ENCODE data around the gene FHIT.

FHIT gene

DNA sequence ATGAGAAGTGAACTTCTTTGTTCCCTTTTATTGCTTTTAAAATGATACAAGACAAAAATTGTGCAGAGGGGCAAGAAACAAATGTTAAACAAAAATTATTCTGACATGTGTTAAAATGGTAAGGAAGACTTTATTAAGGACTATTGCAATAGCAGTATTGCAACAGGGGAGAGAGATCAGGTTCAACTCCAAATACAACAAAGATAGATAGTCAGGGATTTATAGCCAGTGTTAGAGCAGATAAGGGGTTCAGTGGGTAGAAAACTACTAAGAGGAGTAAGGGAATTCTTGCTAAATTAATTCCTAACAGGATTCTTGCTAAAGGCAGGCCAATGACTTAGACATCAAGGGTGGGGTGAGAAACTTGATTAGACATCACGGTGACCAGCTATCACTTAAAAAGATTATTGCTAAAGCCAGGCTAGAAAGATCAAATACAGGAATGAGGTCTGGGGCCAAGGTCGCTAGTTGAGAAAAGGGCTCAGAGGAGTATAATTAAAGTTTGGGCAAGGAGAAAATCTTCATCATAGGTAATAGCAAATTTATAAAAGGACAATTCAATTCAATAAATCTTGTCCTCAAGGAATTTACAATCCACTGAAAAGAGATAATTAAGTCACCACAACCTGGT lies 81.5 kb downstream of the FHIT start:
- DNase-seq: no peak

DNA sequence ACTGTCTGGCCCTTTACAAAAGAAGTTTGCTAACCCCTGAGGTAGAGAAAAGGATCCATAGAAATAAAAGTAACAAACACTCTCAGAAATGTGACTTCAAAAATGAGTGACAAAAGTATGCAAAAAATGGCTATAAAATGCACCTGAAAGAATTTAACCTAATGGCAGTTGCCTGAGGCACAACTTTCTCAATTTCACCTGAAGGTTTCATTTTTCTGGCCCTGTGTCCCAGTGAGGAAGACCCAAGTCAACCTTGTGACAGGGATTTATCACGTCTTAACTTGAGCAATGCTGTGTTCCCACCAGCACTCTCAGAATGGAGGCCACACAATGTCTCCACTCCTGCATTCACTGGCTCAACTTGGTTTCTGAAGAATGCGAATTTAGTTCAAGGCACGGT lies 83.0 kb downstream of the FHIT start:
- DNase-seq: no peak

DNA sequence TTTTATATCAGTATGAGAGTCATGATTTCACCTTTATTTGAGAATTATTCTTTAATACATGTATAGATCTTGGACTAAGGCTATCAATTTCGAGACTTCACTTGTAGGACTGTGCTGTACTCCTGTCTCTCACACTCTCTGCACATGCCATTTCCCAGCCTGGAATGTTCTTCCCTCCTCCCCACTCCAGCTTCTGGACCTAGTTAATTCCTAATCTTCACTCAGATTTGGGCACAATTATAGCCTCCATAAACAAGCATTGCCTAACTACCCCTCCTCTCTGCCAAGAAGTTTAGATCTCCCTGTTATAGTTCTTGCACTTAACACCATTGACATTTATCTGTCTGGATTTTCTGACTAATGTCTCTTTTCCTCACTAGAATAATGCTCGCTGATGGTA lies 88.3 kb downstream of the FHIT start:
- DNase-seq: no peak

DNA sequence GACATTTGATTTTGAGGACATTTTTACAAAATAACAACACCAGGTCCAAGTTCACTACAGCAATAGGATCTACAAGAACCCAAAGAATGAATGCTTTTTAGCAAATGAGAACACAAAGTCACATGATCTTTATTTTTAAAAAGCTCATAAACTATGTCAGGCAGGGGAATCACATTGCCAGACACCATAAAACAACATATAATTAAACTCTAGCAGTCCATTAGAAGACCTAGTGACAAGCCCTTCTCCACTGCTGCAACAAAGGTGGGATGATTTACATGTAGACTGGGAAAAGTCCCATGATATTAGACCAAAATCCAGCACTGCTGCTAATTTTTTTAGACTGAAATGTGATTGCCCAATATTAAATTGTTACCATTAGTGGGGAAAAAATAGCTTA lies 92.6 kb downstream of the FHIT start:
- DNase-seq: no peak

DNA sequence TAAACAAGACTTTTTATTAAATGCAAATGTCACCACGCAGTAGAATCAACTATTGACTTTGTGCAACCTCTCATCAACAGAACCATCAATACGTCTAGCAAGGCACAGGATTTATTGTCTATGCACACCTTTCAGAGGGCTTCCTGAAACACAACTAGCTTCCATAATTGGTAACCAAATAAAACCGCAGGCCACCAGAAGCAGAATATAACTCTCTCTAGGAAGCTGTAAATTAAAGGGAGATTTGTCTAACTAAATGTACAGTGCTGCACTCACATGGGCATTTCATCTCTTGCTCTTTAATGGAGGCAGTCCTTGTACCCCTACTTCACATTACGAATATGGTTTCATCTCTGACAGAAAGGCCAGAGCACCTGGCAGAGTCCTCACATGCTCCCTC lies 93.0 kb downstream of the FHIT start:
- no peak for DNase-seq

DNA sequence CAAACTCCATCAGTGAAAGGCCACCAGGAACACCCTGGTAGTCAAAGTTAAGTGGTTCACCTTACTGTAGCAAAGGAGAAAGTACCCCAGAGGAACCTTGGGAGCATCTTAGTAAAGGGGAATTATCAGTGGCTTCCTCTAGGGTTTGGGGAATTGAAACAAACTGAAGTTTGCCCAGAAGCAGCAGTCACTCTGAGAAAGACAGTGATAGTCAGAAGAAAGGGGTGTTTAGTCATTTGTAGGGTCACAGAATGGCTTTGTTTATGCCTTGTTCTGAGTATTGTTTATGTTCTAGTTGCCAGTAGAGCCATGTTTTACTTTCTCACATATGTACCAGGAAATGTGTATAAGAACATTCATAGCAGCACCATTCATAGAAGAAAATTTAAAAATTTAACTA lies 93.8 kb downstream of the FHIT start:
- no peak for DNase-seq

DNA sequence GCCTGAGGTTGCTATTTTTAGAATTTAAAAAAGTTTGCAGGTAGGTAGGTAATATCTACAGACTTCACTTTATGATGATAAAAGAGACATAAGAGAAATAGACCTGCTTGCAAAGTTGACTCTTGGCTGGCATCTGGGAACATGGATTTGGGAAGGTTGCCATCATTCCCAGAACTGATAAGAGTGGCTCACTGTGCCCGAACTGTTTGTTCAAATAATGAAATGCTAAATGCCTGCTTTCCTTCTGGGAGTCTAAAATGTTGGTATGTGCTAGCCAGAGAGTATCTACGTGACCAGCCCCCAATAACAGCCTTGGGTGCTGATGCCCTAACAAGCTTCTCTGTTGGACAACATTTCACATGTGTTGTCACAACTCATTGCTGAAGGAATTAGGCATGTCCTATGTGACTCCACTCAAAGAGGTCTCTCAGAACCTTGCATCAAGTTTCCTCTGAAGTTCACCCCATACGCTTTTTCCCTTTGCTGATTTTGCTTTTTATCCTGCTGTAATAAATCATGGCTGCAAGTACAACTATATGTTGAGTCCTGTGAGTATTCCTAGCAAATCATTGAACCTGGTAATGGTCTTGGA lies 95.5 kb downstream of the FHIT start:
- no peak for DNase-seq

DNA sequence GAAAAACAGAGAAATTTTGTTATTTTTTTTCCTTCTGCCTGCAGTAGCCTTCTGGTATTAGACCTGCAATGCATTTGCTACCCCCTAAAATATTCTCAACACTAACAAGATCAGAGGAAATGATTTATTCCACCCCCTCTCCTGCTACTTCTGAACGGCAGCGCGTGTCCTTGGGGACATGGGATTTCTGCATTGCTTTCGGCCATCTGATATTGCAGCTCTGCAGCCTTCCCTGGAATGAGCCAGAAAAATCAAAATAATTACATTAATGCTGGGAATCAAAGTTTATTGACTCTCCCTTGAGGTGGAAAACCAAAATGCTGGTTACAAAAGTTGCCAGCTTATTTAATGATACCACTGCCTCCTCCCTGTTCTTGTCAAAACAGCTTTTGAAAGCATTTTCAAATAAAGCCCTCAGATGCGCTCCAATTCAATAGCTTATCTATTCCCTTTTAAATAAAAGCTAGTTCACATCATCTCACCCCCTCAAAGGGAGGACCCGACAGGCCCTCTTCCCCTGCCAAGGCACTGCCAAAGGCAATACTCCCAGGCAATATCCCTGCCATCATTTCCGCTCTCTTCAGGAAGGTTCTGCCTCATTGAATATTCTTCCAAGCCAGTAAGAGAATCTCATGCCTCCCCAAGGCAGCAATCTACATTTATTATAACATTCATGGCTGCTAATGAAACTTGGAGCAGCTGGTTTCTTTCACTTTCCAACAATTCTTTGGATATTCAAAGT lies 96.6 kb downstream of the FHIT start:
- no peak for DNase-seq

DNA sequence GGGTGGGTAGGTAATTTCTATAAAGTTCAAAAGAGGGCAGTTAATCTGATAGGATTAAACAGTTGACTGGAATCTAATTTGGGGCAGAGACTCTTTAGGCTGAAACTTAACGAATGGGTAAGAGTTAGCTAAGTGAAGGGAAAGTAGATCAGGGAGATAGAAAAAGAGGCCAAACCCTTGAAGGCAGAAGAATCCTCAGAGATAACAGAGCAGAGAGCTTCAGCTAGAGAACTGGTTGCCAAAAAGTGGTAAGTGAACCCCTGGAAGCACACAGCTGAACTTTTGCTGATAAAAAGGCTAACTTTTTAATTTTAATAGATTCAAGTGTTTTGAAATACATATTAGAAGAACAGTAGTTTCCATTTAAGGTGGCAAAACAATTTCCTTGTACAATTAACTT lies 99.2 kb downstream of the FHIT start:
- DNase-seq: no peak

DNA sequence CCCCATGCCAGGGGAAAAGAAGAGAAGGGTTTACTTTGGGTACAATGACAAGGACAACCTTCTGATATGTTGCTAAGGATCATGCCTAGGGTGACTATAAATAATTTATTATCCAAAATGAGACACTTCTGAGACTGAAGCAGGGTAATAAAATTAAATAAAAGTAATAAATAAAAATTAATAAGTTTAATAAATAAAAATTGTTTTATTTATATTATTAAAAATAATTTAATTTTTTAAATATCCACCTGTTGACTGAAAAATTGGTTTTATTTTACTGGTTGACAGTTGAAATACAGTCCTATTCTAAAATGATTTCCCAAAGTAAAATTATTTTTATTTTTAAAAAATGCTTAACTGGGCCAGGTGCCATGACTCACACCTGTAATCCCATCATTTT lies 102.0 kb downstream of the FHIT start:
- DNase-seq: no peak

DNA sequence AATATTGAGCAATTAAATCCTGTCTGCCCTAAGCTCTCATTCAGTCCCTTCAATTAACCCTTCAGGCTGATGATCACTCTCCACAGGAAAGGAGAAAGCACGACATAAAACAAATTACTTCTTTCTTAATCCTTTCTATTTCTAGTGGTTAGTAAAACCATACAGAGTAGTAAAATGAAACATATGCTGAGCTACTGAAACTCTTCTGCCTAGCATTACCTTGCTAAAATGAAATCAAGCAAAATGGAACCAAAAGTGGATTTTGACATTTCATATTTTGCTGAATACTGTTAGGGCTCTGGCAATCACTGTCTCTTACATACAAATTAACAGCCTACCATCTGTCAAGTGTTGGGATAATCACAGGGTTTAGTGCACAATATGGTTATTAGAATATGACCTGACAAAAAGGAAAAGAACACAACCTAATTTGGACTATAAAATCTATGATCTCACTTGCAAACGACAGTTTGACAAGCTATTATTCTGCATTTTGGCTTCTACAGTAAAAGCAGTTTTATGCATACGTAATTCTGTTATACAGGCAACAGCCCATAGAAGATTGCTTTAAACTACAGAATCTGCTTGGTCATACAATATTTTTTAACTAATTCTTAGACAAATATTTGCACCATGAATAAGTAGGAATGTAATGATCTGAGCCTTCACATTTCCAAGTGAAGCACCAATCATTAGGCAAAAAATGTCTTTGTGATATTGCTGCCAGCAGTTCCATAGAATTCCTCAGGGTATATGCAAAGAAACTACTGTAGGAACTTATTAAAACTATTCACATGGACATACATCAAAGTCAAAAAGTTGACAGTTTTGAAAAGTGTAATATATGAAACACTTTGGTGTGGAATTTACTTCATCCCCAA lies 105.0 kb downstream of the FHIT start:
- DNase-seq: no peak

DNA sequence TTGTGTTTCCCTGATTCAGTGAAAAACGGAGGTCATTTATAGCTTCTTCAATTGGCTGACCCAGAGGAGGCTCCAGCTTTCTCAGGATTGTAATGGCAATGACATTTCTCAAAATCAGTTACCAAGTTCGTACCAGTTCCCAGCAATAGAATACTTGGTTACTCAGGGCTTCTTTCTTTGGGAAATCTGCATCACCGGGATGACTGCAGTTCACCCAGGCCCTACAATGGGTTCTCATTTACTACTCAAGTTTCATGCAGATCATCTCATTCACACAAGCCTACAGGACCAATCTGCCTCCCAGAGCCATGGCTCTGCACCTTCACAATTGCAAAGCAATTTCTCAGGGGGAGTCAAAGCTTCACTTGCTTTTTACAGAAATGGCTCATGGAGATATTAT lies 109.6 kb downstream of the FHIT start:
- no peak for DNase-seq

DNA sequence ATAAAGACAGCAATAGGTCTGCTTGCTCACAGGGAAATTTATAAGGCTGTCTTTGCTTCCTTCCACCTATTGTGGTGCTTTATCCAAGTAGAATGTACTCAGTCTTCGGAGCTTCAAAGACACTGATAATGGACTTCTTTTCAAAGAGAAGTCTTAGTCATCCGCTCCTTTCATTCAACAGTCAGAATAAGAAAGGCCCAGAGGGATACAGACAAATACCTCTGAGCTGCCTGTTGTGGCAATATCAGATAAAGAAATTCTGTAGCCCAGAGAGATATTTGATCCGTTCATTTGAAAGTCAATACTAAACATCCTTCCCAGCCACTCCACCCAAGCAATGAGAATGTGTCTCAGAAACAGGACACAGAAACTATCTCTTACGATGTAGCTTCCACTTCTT lies 110.0 kb downstream of the FHIT start:
- no peak for DNase-seq

DNA sequence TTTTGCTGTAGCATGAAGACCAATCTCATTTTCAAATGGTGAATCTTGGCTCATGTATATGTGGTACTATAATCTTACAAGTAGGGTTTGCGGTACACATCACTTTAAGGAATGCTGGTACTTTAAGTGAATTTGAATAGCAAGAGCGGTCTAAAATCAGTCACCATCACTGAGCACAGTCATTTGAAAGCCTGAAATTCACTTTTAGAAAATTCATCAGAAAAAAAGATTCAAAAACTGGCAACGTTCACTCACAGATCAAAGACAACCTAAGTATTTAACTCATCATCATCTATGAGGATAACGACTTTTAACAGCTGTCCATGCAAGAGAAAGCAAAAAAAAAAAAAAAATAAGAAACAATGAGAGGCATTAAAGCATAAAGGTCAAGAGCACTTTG lies 111.6 kb downstream of the FHIT start:
- DNase-seq: no peak

DNA sequence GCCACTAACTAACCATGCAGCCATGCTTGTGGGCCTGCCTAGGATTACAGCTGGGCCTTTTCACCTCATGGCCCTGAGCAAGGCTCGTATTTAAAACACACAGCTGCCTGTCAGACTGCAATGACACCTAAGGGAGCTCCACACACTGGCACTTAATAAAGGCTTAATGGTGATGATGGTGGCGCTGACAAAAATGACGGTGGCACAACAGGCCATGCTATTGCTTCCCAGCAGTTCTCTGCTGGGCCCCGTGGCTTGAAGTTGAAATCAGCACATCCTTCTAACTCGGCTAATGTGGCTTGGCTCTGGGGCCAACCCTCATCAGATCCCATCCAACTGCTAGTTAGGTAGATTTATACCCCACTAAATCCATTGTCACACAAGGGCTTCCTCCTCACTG lies 112.9 kb downstream of the FHIT start:
- DNase-seq: no peak

DNA sequence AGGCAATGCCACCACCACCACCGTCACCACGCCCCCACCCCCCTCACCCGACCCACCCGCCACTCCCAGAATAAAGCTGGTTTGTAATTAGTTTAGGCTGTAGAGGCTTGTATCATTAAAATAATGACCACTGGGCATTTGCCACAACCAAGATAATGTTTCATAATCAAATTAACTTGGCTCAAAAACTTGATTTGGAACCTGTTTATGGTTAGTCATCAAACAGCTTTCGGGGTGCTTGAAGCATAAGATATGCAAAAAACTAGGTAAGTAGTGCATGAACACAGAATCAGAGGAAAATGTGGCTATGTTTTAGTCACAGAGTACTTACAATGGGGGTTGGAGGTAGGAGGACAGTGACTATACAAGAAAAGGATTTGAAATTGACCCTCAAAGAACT lies 115.1 kb downstream of the FHIT start:
- no peak for DNase-seq

DNA sequence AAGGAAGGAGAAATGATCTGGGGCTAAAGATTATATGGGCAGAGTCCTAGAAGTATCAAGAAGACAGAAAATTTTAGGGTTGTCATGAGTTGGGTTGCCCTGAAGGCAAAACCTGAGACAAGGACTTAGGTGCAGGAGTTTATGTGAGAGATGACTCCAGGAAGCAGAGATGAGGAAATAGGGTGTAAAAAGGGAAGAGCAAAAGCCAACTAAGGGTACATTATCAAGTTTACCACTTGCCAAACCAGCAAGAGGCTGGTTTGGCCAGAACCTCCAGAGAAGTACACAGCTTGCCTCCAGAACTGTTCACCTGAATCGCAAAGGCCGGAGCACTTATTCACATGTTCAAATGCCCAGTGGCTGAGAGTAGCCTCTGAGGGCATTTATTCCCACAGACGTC lies 116.7 kb downstream of the FHIT start:
- no peak for DNase-seq

DNA sequence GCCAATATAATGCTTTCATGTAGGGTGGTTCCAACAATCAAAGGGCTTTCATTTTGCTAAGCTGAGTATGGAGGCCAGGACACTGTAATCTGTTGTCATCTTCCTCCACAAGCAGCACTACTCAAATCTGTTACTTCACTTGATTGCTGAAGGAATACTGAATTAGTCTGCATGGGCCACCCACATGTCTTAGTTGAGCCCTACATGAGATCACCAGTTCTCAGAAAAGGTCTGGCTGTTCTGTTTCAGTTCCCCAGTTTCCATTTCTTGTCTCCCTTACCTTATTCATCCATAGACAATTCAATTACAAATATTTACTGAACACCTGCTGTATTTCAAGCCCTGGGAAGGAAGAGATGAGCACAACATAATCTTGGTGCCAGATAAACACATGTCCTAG lies 119.2 kb downstream of the FHIT start:
- no peak for DNase-seq

DNA sequence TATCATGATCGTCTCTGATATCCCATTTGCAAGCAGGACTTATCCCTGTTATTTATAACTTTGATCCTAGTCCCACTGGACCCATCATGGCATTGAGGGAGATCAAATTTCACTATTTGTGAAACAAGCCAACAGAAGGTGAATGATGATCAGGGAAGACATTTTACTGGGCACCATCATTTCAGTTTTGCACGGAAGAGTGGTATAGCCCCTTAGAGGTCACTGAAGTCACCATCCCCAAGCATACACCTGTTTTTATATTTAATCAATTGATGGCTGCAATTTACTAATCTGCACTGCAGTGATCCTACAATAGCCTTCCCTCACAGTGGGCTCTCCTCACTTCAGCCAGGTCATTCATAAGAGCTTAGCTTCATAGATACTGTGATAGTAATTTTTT lies 132.4 kb downstream of the FHIT start:
- no peak for DNase-seq

DNA sequence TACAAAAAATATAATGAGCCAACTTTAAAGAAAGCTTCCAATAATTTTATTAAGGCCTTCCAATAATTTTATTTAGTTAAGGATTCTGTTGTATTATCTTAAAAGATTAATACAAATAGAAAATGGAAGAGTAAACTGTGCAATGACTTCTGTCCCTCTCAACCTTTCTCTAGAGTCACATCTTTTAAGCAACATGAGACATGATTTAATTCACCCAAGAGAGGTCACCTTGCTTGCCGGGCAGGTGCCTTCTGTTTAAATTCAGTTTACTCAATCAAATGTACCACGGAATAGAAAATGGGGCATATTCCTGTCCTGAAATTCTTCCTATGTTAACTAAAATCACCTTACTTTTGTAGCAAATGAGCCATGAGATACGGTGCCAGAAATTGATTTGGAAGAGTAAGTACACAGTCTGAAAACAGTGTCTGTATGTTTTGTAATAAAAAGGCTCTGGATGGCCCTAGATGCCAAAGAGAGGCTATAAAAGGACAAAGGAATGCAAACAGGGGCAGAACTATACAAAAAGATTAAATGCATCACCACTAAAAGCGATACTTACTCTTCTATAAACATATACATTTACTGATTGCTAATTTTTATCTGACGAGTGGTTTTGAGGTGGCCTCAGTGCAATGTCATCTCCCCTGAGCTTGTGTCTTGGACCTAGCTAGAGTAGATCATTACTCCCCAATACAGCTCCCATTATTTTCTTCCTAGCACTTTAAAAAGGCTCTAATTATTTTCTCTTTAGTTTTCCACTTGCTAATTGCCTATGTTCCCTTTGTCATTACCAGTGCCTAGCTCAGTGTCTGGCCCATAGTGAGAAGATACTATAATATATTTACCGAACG lies 134.0 kb downstream of the FHIT start:
- DNase-seq: no peak

DNA sequence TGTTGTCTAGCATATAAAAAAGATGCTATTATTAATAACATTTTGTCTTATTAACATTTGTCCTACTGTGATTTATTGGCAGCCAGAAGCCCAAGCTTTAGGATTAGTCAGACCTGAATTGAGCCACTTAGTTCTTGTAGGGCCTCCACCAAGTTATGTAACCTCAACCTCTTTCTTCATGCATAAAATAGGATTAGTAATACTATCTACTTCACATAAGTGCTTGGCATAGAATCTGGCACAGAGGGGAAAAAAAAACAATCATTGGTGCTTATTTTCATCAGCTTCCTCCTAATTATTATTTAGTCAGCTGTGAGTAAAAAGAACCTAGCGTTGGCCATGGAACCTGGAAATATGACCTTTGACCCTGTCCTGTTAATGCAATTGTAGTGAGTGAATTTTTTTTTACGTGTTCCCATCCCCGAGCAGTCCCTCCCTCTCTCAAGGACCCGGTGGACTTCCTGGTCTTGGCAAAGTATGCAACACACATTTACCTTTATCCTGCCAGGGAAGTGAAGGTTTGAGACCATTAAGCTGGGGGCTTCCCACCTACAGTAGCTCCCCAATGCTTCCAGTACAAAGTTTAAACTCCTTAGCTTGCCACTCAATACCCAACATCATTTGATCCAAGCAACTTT lies 136.8 kb downstream of the FHIT start:
- DNase-seq: no peak

DNA sequence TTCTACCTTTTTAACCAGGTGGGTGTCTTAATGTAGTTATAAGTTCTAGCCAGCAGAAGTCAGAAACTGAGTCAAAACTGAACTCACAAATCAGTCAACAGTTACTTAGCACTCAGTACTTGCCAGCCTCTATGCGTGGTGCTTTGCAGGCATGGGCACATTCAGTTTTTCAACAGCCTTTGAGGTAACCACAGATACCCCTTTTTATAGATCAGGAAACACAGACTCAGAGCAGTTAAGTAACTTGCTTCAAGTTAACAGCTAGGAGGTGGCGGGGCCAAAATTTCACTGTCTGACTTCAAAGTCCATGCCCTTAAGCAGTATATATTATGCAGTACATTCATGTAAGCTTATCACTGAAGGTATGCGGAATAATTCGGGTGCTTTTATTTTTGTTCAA lies 139.4 kb downstream of the FHIT start:
- no peak for DNase-seq

Measured in CD4-positive, alpha-beta T cell treated with Interleukin-1 beta for 1 hour (primary cell).